GM18499 (cell line): ENCODE data around the gene RPRD1A.
"Not testable (repeated sequence)": the region's sequence is repeated elsewhere in the genome, so short reads cannot be mapped to it uniquely, and the experiment has no call there.

Experiments used
- ATAC-seq: cut with Tn5 transposase; IDR thresholded peaks from one replicate; pipeline ENCODE4 v1.9.1; 2021; ENCODE audit warnings: moderate number of reproducible peaks; ENCODE audit not compliant: insufficient read depth, unreplicated experiment

RPRD1A gene

GRCh38 chr18:36034299-36034895, 33.0 kb downstream of the RPRD1A start:
- no peak for ATAC-seq

GRCh38 chr18:36031903-36032302, 35.5 kb downstream of the RPRD1A start:
- no peak for ATAC-seq

GRCh38 chr18:36031407-36031806, 36.0 kb downstream of the RPRD1A start:
- ATAC-seq: no peak

GRCh38 chr18:36028859-36029258, 38.5 kb downstream of the RPRD1A start:
- ATAC-seq: no peak

- ATAC-seq: no peak
Observed at GRCh38 chr18:36025025-36025424, 42.3 kb downstream of the RPRD1A start.

GRCh38 chr18:36024241-36024640, 43.1 kb downstream of the RPRD1A start:
- not testable (repeated sequence) for ATAC-seq

- no peak for ATAC-seq
Observed at GRCh38 chr18:36023336-36023735, 44.0 kb downstream of the RPRD1A start.

GRCh38 chr18:36020174-36020711, 47.1 kb downstream of the RPRD1A start:
- no peak for ATAC-seq

GRCh38 chr18:36017232-36017631, 50.1 kb downstream of the RPRD1A start:
- no peak for ATAC-seq

GRCh38 chr18:36015629-36016028, 51.7 kb downstream of the RPRD1A start:
- ATAC-seq: peak; percentile 91

- ATAC-seq: no peak
Observed at GRCh38 chr18:36012891-36013290, 54.5 kb downstream of the RPRD1A start.

- ATAC-seq: no peak
Observed at GRCh38 chr18:36009214-36009613, 58.1 kb downstream of the RPRD1A start.

GRCh38 chr18:36006997-36007396, 60.4 kb downstream of the RPRD1A start:
- ATAC-seq: no peak

- no peak for ATAC-seq
Observed at GRCh38 chr18:35999925-36000324, 67.4 kb downstream of the RPRD1A start.

- ATAC-seq: no peak
Observed at GRCh38 chr18:35998967-35999366, 68.4 kb downstream of the RPRD1A start.

- no peak for ATAC-seq
Observed at GRCh38 chr18:35993013-35993412, 74.3 kb downstream of the RPRD1A start.

GRCh38 chr18:35991696-35992095, 75.7 kb downstream of the RPRD1A start:
- no peak for ATAC-seq

- ATAC-seq: no peak
Observed at GRCh38 chr18:35983818-35984217, 83.5 kb downstream of the RPRD1A start.

- ATAC-seq: no peak
Observed at GRCh38 chr18:35983147-35983546, 84.2 kb downstream of the RPRD1A start.

GRCh38 chr18:35982409-35983114, 84.8 kb downstream of the RPRD1A start:
- no peak for ATAC-seq

- ATAC-seq: no peak
Observed at GRCh38 chr18:35979112-35979511, 88.2 kb downstream of the RPRD1A start.

GRCh38 chr18:35974181-35974580, 93.2 kb downstream of the RPRD1A start:
- ATAC-seq: no peak
